NCI-H1930 (cell line): ENCODE measurements around the gene KRT36.

ENCODE experiments used
- DNase-seq, 2 experiments: peaks; one replicate each; lab custom pipeline; 2025; lab: John Stamatoyannopoulos, UW

Gene KRT36

DNA sequence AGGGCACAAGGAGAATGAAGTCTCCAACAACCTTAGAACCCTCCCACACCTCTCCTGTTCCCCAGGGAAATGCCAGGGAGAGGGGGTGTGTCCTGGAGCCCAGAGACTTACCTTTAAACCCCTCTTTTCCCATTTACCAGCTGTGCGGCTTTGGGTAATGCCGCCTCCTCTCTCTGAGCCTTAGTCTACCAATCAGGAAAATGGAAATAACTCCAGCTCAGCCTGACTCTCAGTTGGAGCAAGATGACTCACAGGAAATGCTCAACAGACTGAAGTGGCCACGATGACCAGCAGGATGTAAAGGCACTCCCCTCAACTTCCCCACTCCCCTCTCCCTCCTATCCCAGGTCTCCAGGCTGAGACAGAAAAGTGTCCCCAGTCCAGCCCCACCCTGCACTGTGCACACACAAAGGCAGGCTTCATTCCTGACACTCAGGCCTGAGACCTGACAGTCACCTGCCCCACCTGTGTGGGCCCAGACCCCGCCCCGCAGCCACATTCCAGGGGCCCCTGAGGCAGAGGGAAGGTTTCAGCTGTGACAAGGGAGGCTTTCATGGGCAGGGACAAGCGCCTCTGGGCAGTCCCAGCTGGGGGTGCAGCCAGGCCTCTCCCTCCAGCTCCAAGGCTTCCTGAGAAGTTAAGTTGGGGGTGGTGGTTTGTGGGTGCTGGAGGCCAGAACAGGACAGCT is 32.0 kb upstream of the KRT36 start:
- no peak for DNase-seq

DNA sequence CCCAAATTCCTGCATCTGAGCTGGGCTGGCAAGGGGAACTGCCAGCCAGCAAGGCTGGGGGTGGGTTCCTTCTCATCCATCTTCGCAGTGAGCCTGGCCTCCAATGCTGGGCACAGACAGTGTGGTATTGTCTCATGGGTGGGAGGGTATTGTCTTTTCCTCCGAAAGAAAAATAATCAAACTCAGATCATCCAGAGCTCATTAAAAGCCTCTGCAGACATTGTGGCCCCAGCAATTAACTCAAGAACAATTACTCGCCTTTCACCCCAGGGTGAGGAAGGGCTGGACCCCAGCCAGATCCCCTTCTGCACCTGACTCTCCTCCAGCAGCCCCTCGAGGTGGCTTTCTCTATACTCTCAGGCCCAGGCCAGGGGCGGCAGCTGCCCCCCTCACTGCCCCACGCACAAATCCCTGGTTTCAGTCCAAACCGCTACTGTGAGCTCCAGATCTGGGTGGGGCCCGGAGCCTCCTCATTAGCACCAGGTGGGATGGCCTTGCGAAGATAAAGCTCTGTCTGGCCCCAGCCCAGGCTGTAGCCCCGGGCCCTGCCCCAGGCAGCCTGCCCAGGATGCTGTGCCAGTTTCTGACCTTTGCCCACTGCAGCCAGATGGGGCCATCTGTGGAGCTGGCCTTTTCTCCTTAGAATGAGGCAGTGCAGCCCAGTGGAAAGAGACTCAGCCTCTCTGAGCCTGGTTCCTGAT is 31.3 kb upstream of the KRT36 start:
- DNase-seq, result no peak

DNA sequence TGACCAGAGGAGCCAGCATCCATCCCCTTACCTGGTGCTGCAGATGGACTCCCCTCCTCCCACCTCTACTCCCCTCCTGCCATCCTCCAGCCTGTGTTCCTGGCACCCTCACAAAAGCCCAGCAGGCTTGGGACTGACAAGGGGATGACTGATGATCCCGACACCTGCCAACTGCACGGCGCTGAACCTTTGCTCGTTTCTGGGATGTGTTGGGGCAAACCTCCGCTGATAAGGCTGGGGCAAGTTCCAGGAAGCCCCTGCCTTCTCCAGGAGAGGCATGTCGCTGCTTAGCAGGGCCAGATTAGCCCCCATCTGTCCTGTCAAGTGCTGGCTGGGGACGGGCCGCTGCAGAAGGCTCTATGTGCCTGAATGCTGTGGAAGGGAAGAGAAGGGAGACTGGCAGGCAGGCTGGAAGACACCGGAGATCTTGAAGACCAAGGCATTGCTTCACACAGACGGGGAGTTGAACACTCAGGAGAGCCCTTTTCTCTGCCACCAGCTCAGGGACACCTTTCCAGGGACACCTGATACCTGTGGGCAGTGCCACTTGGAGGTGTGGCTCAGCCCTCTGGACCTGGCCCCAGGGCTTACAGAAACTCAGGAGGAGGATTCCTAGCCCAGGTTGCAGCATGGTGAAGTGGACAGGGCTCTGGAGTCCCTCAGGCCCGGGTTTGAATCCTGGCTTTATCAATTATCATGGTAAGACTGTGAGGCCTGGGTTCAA is 30.0 kb upstream of the KRT36 start:
- no peak for DNase-seq

DNA sequence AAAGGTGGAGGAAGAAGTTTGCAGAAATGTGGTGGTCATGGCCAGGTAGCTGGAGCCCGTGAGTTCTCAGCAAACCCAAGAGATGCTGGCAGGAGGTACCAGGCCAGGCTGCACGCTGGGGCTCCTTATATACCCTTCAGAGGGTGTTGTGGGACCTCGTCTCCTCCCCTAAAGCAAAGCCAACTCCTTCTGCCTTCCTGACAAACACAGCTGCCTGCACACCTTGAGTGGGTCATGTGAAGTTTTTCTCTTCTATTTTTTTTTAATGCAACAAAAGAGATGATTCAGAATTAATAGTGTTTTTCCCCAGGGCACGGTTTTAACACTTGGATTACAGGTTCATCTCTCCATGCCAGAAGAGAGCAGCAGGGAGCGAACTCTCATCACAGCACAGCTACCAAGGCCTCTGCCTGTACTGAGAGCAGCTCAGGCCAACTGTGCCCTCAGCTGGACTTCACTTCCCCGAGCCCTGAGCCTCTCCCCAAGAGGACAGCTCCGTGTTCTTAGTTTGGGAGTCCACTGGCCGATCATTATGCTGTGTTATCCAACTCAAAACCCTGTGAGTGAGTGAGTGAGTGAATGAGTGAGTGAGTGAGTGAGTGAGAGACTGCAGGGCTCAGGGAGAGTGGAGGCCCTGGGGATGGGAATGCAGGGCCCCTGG is 29.2 kb upstream of the KRT36 start, which contains the start of gene KRT15:
TSS of gene KRT15 (minus strand) at position 102 of the 661 bp plus-strand sequence. CDS start at position 39, 63 bp downstream.
- no peak for DNase-seq

DNA sequence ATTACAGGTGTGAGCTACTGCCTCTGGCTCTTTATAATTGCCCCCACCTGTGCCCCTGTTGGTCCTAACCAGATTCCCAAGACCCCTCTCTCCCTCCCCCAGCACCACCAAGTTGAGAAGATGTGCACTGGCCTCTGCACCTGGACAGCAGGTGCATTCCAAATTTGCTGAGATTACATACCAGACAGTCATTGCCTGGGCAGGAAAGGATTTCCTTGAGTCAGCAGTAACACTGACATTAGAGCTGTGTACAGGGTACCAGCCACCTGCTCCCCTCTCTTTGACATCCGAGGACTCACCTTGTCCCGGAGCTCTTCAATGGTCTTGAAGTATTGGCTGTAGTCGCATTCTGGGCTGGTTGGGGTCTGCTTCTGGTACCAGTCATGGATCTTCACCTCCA is 28.3 kb upstream of the KRT36 start:
- no peak for DNase-seq

DNA sequence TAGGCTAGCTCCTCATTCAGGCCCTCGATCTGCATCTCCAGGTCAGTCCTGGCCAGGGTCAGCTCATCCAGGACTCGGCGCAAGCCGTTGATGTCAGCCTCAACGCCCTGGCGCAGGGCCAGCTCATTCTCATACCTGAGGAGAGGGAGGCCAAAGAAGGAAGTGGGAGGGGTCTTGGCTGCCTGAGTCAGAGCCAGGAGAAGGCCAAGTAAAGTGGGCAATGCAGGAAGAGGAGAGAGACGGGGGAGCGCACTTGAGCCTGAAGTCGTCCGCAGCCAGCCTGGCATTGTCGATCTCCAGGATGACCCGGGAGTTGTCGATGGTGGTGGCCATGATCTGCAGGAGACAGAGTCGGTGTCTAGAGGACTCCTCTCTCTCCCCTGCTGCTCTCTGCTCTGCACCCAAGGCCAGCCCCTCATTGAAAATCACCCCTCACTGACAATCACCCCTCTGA is 27.1 kb upstream of the KRT36 start:
- DNase-seq, result no peak

DNA sequence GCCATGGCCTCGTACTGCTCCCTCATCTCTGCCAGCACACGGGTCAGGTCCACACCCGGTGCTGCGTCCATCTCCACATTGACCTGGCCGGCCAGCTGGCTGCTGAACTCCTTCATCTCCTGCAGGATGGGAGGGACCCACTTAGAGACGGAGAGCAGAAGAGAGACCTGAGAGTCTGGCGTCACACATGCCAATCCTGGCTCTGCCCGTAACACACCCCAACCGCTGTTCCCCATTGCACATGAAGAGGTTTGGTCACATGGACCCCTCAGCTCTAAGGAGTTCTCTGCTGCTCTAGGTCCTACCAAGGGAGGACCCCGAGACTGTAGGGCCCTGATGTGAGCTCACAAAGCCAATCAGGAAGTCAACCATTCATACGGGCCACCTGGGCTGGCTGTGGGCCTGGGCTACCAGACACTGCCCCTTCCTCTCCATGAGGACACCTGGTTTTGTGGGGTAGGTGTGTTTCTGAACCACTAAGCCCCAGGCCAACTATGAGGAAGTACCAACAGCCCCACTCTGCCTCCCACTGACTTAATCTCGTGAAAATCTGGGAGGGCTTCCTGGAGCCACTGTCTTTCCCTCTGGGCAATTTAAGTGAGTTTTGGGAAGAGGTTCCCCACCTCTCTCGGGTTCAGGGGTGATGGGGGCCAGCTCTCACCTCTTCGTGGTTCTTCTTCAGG is 26.6 kb upstream of the KRT36 start:
- no peak for DNase-seq

DNA sequence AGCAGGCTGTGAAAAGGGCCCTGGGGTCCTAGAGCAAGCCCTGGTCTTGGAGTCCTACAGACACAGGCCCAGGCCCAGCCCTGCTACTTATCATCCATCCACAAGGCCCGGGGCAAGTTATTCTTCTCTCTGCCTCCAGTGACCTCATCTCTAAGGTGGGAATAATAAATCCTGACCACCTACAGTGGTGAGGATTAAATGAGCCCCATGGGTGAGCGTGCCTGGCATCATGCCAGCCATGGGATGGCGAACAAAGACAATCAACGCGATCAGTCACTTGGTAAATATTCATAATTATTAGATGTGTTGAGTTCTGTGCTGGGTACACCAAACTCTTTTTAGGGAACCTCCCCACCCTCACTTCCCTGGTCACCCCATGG is 23.4 kb upstream of the KRT36 start:
- no peak for DNase-seq

DNA sequence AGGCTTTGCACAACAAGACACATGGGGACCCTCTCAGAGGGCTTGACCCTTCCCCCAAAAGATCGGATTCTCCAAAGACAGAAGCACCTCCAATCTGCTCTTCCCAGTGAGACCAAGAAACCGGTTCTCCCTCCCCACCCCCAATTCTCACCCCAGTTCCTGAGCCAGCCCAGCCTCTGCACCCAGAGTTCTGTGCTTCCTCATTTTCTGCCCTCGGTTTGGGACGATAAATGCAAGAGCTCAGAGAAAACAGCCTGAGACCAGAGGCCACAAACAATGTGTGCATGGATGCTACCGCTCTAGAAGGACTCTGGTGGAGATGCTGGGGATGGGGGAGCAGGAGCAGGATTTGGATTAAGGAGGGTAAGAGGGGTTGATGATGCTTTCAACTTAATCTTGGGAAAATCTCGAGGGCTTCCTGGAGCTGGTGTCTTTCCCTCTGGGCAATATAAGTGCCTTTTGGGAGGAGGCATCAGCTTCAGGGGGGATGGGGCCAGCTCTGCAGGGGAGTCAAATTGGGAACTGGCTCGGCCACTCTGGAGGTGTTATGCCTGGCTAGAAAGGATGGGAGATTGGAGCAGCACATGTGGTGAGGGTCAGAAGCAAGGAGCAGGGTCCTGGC is 22.9 kb upstream of the KRT36 start:
- no peak for DNase-seq

DNA sequence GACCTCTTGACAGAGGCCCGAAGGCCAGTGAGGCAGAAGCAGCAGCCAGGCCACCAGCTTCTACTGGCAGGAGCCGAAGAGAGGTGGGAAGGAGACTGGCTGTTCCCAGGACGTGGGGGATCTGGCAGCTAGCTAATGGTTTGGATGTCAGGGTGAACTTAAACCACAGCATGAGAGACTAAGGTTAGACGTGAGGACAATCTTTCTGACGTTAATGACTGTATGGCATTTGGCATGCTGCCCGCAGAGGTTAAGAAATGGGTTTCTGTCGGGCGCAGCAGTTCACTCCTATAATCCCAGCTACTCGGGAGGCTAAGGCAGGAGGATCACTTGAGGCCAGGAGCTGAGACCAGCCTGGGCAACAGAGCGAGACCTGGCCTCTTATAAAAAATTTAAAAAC is 22.0 kb upstream of the KRT36 start:
- DNase-seq, result no peak

DNA sequence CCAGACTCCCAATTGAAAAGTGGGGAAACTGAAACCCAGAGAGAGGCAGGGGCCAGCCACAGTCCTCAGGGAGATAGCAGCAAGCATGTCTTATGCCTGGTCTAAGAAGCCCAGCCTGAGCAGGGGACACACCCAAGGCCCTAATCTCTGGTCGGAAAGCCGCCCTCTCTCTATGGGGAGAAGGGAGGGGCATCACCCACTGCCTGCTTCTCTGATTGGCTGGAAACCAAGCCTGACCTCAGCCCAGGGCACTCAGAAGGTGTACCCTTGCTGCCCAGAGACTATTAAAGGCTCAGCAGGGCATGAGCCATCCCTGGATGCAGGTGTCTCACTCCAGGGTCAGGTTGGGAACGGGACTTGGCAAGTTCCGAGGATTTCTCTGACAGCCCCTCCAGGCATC is 21.4 kb upstream of the KRT36 start:
- no peak for DNase-seq

DNA sequence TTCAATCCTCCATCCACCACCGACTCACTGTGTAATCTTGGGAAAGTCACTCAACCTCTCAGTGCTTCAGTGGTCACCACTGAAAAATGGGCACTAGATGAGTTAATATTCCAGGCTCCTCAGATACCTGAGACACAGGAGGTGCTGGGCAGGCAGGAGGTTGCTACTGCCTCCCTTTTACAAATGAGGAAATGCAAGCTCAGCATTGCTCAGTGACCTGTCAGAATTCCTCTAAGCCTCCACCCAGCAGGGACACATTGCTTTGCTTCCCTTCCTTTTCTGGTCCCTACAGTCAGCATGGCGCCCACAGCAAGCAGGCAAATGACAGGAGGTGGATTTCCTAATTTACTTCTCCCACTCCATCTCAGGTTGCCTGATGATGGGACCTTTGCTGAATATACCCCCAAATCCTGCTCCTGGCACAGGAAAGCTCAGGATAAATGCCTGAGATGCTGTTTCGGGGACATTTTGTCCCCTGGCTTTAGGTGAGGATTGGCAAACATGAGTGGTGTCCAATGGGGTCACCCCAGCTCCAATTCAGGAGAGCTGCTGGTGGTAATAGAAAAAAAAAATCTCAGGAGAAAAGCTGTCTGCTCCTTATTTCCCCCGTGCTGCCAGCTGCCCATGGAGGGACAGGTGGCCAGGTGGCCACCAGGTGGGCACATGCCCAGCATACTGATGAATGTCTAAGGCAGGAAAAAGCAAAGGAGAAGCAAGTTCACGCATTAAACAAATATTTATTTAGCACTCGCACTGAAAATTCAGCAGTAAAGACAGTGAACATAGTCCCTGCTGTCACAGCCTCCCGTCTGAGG is 20.7 kb upstream of the KRT36 start:
- DNase-seq, result no peak

DNA sequence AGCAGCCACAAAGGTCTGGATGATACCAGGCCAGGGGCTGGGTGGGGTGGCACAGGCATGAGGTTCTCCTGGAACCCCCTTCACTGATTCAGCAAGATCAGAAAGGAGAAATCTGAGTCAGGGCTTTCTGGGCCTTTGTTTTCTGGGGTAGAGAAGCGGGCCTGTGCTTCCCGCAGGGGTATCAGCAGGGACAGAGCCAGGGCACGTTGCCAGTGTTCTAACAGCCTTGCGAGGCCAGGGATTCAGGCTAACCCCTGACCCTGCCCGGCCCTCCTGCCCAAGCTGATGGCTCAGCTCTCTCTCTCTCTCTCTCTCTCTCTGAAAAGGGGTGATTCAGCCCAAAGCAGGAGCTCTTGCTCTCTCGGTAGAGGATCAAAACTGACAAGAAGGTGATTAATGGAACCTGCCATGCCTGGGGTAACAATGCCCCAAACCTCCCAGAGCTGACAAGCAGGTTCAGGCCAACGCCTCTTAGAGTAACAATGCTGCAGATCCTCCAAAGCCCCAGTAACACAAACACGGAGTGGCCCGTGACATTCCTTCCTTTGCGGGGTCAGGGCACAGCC is 17.7 kb upstream of the KRT36 start:
- DNase-seq, result no peak

DNA sequence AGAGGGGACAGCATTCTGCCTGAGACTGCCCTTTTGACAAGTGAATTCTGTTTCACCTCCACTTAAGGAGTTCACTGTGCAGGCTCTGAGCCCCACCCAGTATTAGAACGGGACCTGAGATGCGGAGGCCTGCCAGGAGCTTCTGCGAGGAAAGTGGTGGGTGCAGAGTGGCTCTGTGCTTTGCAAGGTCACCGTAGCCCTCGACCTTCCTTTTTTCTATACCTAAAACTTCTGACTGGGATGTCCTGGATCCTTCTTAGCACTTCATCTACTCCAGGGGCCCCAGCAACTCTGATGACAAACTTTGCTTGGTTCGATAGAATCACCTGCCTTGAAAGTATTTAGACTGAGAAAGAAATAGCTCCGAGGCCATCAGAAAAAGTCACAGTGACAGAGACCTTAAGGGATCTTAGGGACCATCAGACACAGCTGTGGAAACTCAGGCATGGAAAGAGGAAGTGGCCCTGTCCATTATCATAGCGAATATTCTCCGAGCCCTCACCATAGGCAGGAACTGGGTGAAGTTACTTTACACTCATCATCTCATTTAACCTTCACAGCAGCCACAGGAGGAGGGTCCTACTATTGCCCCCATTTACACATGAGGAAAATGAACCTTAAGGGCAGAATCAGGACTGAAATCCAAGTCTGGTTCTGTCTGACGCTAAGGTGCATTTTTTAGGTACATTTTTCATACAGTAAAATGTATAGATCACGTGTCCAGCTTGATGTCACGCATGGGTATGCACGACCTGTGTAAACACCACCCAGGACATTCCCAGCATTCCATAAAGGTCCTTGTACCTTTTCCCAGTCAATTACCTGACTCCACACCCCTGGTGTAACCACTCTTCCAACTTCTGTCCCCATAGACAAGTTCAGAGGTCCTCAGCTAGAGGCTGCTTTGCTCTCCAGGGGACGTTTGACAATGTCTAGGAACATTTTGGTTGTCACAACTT is 16.4 kb upstream of the KRT36 start:
- DNase-seq, result no peak

DNA sequence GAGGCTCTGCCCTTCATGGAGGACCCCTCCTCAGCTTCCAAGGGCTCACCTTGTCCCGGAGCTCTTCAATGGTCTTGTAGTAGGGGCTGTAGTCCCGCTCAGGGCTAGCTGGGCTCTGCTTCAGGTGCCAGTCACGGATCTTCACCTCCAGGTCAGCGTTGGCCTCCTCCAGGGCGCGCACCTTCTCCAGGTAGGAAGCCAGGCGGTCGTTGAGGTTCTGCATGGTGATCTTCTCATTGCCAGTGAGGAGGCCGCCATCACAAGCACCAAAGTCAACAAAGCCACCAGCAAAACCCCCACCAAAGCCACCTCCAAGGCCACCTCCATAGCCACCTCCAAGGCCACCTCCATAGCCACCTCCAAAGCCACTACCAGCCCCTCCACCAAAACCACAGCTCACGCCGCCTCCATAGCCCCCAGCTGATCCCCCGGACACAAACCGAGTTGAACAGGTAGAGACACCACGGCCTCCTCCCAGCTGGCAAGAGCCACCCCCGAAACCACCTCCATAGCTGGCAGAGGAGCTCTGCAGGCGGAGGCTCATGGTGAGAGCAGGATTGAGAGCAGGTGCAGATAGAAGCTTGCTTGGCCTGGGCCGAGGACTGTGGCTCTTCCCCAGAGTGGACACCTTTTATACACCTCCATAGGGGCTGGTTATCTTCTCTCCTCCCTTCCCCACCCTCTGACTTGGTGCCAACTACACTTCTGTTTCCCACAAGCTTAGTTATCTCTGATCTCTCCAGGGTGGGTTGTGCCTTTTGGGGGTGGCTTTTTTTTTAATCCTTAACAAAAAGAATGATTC is 15.5 kb upstream of the KRT36 start, which contains the start of gene KRT13:
TSS of gene KRT13 (minus strand) at position 606 of the 802 bp plus-strand sequence. CDS start at position 544, 62 bp downstream.
- DNase-seq, result no peak

DNA sequence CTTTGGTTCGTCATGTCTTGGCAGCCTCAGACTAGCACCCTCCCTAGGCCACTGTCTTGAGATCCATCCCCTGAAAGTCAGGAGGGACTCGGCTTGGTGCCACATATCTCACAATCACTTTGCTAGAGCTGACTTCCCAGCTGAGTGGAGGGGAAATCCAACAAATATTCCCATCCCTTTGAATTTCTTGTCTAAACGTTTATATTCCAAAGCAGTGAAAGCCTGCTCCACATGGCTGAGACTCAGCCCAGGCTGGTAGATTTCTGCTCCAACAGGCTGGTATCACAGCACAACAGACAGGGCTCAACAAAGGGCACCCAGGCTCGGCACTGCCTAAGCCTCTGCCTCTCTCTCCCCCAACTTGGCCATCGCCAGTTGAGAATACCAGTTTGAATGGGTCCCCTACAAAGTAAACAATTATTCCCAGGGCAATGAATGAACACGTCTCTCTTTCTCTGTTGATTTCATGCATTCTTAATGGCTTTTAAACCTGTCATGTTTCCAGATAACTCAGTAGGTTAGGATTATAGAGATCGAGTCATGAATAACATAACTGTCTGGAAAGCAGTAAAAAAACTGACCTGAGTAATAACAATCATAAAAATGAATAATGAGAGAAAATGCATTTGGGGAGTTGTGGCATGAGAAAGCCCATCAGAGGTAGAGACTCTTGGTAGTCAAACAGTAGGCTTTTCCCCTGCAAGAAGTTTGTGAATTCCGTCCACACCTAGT is 14.7 kb upstream of the KRT36 start:
- no peak for DNase-seq

DNA sequence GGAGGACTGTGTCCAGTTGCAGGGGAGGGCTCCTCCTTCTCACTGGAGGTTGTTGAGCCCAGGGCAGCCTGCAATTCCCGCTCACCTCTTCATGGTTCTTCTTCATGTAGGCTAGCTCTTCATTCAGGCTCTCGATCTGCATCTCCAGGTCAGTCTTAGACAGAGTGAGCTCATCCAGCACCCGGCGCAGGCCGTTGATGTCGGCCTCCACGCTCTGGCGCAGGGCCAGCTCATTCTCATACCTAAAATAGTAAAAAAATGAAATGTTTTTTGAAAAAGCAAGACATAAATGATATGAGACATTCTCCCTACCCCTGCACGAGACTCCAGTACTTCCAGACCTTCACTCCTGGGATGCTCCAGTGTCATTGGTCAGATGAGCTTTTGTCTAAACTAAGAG is 13.5 kb upstream of the KRT36 start:
- DNase-seq, result no peak
